Adrenal gland (tissue), 12 donors: ENCODE measurements around the gene THPO. TPM values are rescaled to one million over a fixed set of nuclear protein-coding genes. Genes with fewer than 3 reads are reported as not detected.

ENCODE experiments used
- DNase-seq, 7 donors: peaks; one replicate each; pipeline ENCODE4 v3.0.0-alpha.2; 2019 to 2020
- H3K27ac ChIP-seq, 5 donors: fragments of 200-600 bp; sonication (generic) in 4 of 5; 1 replicate in 3 of 5; 2 replicates in 2 of 5; pipeline versions ENCODE4 v1.5.1 to v1.8.0; 2016 to 2020; ENCODE audit warnings: mild to moderate bottlenecking in 1 of 5
- H3K27me3 ChIP-seq: fragments of 200-600 bp; 2 replicates; pipeline ENCODE4 v1.8.0; 2021
- H3K36me3 ChIP-seq, 2 donors: fragments of 200-600 bp; replicated peaks in 1 of 2; 1 replicate in 1 of 2; 2 replicates in 1 of 2; pipeline versions ENCODE4 v1.5.1 to v1.8.0; 2018 to 2022
- H3K4me1 ChIP-seq, 2 donors: fragments of 200-600 bp; replicated peaks in 1 of 2; 1 replicate in 1 of 2; 2 replicates in 1 of 2; pipeline versions ENCODE4 v1.5.1 to v1.8.0; 2018 to 2021
- H3K4me3 ChIP-seq, 4 donors: fragments of 200-600 bp; sonication (generic) in 3 of 4; one replicate each; pipeline ENCODE4 v1.5.1; 2016 to 2018
- H3K9me3 ChIP-seq, 3 donors: fragments of 200-600 bp; sonication (generic) in 1 of 3; replicated peaks in 1 of 3; 1 replicate in 2 of 3; 2 replicates in 1 of 3; pipeline versions ENCODE4 v1.5.1 to v1.8.0; 2016 to 2021
- POLR2A ChIP-seq, 2 donors: fragments of 450-650 bp; IDR thresholded peaks; one replicate each; pipeline ENCODE4 v1.6.1; 2017; ENCODE audit warnings: antibody characterized with exemption in 2 of 2, mild to moderate bottlenecking in 2 of 2, moderate library complexity in 1 of 2
- WGBS, 4 donors: extraction: QIAGEN DNeasy Blood & Tissue Kit in 2 of 4; methylation state at CpG; one replicate each; pipeline versions ENCODE4 v1.1.5 to v1.1.7; 2013 to 2017; 5-methylcytosine and 5-hydroxymethylcytosine counted together
- intact Hi-C, 2 donors: fragments of 100-400 bp; cut with DNase I; formaldehyde crosslinking; loops; one replicate each; pipeline versions ENCODE4 v1.14.1 to v1.15.0; 2022 to 2023
- polyA plus RNA-seq, 3 donors: library from polyadenylated mRNA; stranded (reverse); fragments of 200-250 nt in 2 of 3; fragments of 350-450 nt in 1 of 3; fragmentation: Illumina TruSeq in 1 of 3; extraction: RNeasy Lipid Tissue Mini Kit (QIAGEN cat#74804) in 1 of 3; gene quantifications; one replicate each; pipeline ENCODE4 v1.2.3, GENCODE V29; 2013 to 2014
- total RNA-seq, 9 donors: library from RNA; depleted of rRNA in 4 of 9; stranded (reverse); fragments of >200 nt in 4 of 9; fragments of 120-200 nt in 1 of 9; fragmentation: NEBNext Ultra II Directional in 1 of 9; extraction: Animal tissue kit (Norgen Biotek cat#: 25700) in 1 of 9; gene quantifications; one replicate each; pipeline versions ENCODE4 v1.1.0 to v1.2.4, GENCODE V29; 2013 to 2023
- TF ChIP-seq, protein P1 (sequence below), 6 experiments: fragments of 450-650 bp in 4 of 6; fragments of 200-600 bp in 2 of 6; sonication (generic) in 1 of 6; IDR thresholded peaks; 1 replicate in 5 of 6; 2 replicates in 1 of 6; pipeline versions ENCODE4 v1.5.1 to v1.8.0; 2016 to 2021; ENCODE audit warnings: antibody characterized with exemption in 6 of 6, mild to moderate bottlenecking in 2 of 6, moderate library complexity in 1 of 6
- donor health status: healthy with polysubstance abuse.
- donor health status: Bipolar disorder and iron deficiency.
- donor health status: DM: yes; HTN: yes; CAD: no.
- donor health status: DM: no; HTN: no; CAD: no.
- donor health status: DM: no; HTN: no; CAD: no.
- donor health status: DM: yes; HTN: yes; CAD: no.

THPO gene
- total and polyA plus RNA-seq, 12 donors: 0.11 to 5.3 (median 2.2) TPM; not detected in 3

DNA sequence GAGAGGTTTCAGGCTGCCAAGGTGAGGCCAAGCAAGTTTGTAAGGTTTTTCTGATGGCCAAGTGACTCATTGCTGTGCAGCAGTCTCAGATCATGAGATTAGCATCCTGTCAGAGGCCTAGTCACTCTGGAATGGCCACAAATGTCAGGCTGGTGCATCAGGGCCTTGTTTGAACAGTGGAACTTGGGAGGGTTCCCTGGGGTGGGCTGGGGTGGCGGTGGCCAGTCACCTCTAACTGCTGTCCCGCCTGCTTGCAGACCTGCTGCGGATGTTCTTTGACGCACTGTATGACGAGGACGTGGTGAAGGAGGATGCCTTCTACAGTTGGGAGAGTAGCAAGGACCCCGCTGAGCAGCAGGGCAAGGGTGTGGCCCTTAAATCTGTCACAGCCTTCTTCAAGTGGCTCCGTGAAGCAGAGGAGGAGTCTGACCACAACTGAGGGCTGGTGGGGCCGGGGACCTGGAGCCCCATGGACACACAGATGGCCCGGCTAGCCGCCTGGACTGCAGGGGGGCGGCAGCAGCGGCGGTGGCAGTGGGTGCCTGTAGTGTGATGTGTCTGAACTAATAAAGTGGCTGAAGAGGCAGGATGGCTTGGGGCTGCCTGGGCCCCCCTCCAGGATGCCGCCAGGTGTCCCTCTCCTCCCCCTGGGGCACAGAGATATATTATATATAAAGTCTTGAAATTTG is 43.4 kb downstream of the THPO start:
- Histone ChIP-seq H3K4me3 (no peak overlapping the region), H3K4me1 (peaks cover 13 to 37% of the 10 kb centered on the region in 2 donors), H3K27me3 (no peaks in the 10 kb centered on the region), H3K27ac (peak overlapping the region; percentile 93 to 98 (median 94)), H3K9me3 (no peaks in the 10 kb centered on the region), H3K36me3 (peaks cover 0 to 57% of the 10 kb centered on the region in 2 donors)
- WGBS, 4 donors: 64 to 73% (median 69%) methylated on average over 7 to 15 of the region's 15 CpGs
- DNase-seq: peak; percentile 54 to 81 (median 77)
- peak in 1 of 2 donors; percentile 20 for TF ChIP-seq POLR2A (IDR thresholded peaks at IDR 0.05)
- TF ChIP-seq, protein P1, sequence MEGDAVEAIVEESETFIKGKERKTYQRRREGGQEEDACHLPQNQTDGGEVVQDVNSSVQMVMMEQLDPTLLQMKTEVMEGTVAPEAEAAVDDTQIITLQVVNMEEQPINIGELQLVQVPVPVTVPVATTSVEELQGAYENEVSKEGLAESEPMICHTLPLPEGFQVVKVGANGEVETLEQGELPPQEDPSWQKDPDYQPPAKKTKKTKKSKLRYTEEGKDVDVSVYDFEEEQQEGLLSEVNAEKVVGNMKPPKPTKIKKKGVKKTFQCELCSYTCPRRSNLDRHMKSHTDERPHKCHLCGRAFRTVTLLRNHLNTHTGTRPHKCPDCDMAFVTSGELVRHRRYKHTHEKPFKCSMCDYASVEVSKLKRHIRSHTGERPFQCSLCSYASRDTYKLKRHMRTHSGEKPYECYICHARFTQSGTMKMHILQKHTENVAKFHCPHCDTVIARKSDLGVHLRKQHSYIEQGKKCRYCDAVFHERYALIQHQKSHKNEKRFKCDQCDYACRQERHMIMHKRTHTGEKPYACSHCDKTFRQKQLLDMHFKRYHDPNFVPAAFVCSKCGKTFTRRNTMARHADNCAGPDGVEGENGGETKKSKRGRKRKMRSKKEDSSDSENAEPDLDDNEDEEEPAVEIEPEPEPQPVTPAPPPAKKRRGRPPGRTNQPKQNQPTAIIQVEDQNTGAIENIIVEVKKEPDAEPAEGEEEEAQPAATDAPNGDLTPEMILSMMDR (IDR thresholded peaks at IDR 0.05): no peak
- intact Hi-C loops: no loop called here

DNA sequence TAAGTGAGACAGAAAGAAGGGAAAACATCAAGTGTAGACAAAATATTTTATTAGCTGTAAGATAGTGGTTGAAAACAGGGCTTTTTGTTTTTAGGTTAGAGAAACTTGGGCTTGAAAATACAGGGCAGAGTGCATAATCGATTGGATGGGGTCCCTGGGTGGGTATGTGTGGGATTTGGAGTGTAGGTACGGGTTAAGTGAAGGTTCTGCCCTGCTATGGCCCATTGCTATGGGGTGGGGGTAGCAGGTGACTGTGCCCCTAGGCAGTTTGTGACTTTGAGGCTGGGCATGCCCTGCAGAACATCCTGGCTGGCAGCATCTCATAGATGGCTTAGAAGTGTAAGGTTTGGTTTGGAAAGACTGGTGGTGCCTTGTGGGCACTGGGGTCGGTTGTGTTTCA is 44.3 kb downstream of the THPO start:
- H3K4me1 ChIP-seq: peaks cover 13 to 37% of the 10 kb centered on the region in 2 donors
- 75 to 80% (median 77%) methylated on average over 3 of the region's 3 CpGs for WGBS, 4 donors

DNA sequence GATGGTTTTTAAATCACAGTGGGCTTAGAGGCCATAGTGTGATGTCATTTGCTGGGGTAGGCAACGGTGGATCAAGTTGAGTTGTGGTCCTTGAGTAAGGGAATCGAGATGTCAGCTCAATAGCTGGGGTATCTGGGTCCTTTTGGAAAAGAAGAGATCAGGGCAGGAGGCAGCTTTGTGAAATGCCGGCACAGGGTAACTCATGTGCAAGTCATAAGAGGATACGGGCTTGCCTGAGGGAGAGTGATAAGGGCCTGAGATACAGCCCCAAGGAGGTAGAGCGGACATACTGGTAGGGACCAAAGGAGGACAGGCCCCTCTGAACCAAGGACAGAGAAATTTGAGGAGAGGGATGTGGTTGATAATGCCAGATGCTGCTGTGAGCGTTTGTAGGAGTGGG is 44.8 kb downstream of the THPO start:
- peak overlapping the region in 2 of 5 donors; percentile 97 to 98 for H3K27ac ChIP-seq
- TF ChIP-seq POLR2A (IDR thresholded peaks at IDR 0.05): no peak
- TF ChIP-seq, protein P1 (IDR thresholded peaks at IDR 0.05): no peak
- no peak overlapping the region for H3K4me3 ChIP-seq
- WGBS, 4 donors: 78 to 83% (median 81%) methylated on average over 6 of the region's 6 CpGs
- intact Hi-C loops: no loop called here
- H3K9me3 ChIP-seq: no peaks in the 10 kb centered on the region
- no peaks in the 10 kb centered on the region for H3K27me3 ChIP-seq
- H3K36me3 ChIP-seq: peaks cover 0 to 72% of the 10 kb centered on the region in 2 donors
- DNase-seq: no peak
- H3K4me1 ChIP-seq: peaks cover 13 to 35% of the 10 kb centered on the region in 2 donors

More for the DNA sequence above, 44.3 kb downstream of the THPO start:
- H3K27ac ChIP-seq: peak overlapping the region in 3 of 5 donors; percentile 11 to 98 (median 97)
- intact Hi-C loops: no loop called here
- no peaks in the 10 kb centered on the region for H3K9me3 ChIP-seq
- H3K36me3 ChIP-seq: peaks cover 0 to 67% of the 10 kb centered on the region in 2 donors
- no peak for TF ChIP-seq POLR2A (IDR thresholded peaks at IDR 0.05)
- TF ChIP-seq, protein P1 (IDR thresholded peaks at IDR 0.05): no peak
- H3K27me3 ChIP-seq: no peaks in the 10 kb centered on the region
- DNase-seq: no peak
- H3K4me3 ChIP-seq: no peak overlapping the region

DNA sequence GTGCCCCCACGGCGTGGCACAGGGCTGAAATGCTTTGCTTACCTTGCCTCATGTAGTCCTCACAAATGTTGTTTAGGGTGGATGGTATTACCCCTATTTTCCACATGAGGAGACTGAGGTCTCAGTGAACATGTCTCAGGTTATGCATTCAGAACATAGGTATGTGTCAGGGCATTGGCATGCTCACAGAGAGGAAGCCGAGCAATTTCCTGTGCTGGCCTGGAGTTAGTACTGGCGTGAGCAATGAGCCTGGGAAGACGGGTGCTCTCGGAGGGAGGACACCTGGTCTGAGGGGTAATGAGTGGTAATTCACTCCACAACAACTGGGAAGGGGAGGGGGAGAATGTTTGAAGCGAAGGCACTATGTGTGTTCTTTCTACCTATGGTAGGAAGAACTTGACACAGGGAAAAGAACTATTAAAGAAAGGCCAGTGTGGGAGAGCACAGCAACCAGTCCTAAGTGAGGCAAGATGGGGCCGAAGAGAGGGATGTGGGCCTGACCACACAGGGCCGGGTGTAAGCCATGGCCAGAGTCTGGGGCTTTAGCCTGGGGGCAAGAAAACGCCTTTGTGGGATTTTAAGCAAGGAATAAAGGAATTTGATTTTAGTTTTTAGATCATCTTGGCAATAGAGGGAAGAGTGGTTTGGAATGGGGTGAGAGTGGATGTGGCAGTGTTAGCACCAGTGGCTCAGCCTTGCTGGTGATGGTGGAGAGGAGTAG is 45.5 kb downstream of the THPO start:
- Histone ChIP-seq H3K27me3 (no peaks in the 10 kb centered on the region), H3K9me3 (no peaks in the 10 kb centered on the region), H3K36me3 (peaks cover 0 to 78% of the 10 kb centered on the region in 2 donors), H3K4me3 (no peak overlapping the region), H3K4me1 (peaks cover 12 to 29% of the 10 kb centered on the region in 2 donors), H3K27ac (peak overlapping the region in 2 of 5 donors; percentile 97 to 98)
- TF ChIP-seq, protein P1 (IDR thresholded peaks at IDR 0.05): no peak
- TF ChIP-seq POLR2A (IDR thresholded peaks at IDR 0.05): no peak
- DNase-seq: no peak
- WGBS, 4 donors: 70 to 82% (median 75%) methylated on average over 10 of the region's 10 CpGs
- intact Hi-C loops: no loop called here
